ENCODE data around the gene HDAC9.

HDAC9 gene

GRCh38 chr7:18521945-18522566 is 26.5 kb downstream of the HDAC9 start:
- TF ChIP-seq CTCF (IDR thresholded peaks at IDR 0.05) (no peak), ZFX (IDR thresholded peaks at IDR 0.05; ENCODE audit: borderline replicate concordance) (no peak)
- H3K27ac ChIP-seq, result no peak overlapping the region

- no peak overlapping the region for H3K27ac ChIP-seq
- TF ChIP-seq CTCF (IDR thresholded peaks at IDR 0.05) (no peak), ZFX (IDR thresholded peaks at IDR 0.05; ENCODE audit: borderline replicate concordance) (no peak)
These were observed 28.7 kb downstream of the HDAC9 start for GRCh38 chr7:18524248-18524647.

GRCh38 chr7:18526368-18526878 is 30.9 kb downstream of the HDAC9 start:
- no peak overlapping the region for H3K27ac ChIP-seq

GRCh38 chr7:18529239-18529638 is 33.7 kb downstream of the HDAC9 start:
- TF ChIP-seq ZFX (IDR thresholded peaks at IDR 0.05; ENCODE audit: borderline replicate concordance), result no peak
- no peak for TF ChIP-seq CTCF (IDR thresholded peaks at IDR 0.05)

More at GRCh38 chr7:18526368-18526878, 30.9 kb downstream of the HDAC9 start:
- TF ChIP-seq ZFX (IDR thresholded peaks at IDR 0.05; ENCODE audit: borderline replicate concordance) (no peak), CTCF (IDR thresholded peaks at IDR 0.05) (no peak)

GRCh38 chr7:18530224-18531179 is 35.0 kb downstream of the HDAC9 start:
- TF ChIP-seq ZFX (IDR thresholded peaks at IDR 0.05; ENCODE audit: borderline replicate concordance) (no peak), CTCF (IDR thresholded peaks at IDR 0.05) (no peak)
- no peak overlapping the region for H3K27ac ChIP-seq

More at GRCh38 chr7:18529239-18529638, 33.7 kb downstream of the HDAC9 start:
- H3K27ac ChIP-seq, result no peak overlapping the region

- H3K27ac ChIP-seq, result no peak overlapping the region
- TF ChIP-seq CTCF (IDR thresholded peaks at IDR 0.05) (no peak), ZFX (IDR thresholded peaks at IDR 0.05; ENCODE audit: borderline replicate concordance) (no peak)
These were observed 36.0 kb downstream of the HDAC9 start for GRCh38 chr7:18531539-18531938.

Data from 22Rv1 (cell line).